Stomach (tissue), 4 donors: ENCODE measurements around the gene MBD3L5.
"Not testable (repeated sequence)": the region's sequence is repeated elsewhere in the genome, so short reads cannot be mapped to it uniquely, and the experiment has no call there.

Experiments
- EP300 ChIP-seq: sonication (generic); formaldehyde crosslinking; IDR thresholded peaks from one replicate; pipeline ENCODE4 v1.6.1; 2017; ENCODE audit warnings: antibody characterized with exemption
- POLR2AphosphoS5 ChIP-seq, 3 donors: sonication (generic); formaldehyde crosslinking; IDR thresholded peaks; one replicate each; pipeline ENCODE4 v1.6.1; 2016; ENCODE audit warnings: antibody characterized with exemption in 3 of 3
- TF ChIP-seq, protein P1 (sequence below), 7 experiments: fragments of 450-650 bp in 4 of 7; fragments of 200-600 bp in 3 of 7; sonication (generic) in 3 of 7; IDR thresholded peaks; one replicate each; pipeline ENCODE4 v1.5.1; 2016 to 2019; ENCODE audit warnings: antibody characterized with exemption in 7 of 7, control low read depth in 2 of 7, mild to moderate bottlenecking in 1 of 7

DNA sequence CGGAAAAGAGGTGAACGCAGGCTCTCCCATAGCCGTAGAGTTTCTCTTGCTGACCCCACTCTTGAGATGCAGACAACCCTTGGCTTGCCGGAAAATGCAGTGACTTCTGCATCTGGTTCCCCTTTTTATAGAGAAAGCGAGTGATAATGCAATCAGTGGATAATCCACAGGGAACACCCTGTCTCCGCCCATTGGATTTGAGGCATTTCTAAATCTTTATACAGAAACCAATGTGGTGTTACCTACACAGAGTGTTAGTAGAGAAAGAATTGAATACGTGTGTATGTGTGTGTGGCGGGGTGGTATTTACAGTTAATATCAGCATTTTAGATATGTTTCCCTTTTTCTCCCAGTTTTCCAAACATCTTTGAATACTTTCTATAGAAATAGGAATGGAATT, 28.2 kb downstream of the MBD3L5 start, which contains the start of gene MBD3L3:
- TF ChIP-seq EP300; POLR2AphosphoS5 (IDR thresholded peaks at IDR 0.05): not testable (repeated sequence)
- TF ChIP-seq, protein P1, sequence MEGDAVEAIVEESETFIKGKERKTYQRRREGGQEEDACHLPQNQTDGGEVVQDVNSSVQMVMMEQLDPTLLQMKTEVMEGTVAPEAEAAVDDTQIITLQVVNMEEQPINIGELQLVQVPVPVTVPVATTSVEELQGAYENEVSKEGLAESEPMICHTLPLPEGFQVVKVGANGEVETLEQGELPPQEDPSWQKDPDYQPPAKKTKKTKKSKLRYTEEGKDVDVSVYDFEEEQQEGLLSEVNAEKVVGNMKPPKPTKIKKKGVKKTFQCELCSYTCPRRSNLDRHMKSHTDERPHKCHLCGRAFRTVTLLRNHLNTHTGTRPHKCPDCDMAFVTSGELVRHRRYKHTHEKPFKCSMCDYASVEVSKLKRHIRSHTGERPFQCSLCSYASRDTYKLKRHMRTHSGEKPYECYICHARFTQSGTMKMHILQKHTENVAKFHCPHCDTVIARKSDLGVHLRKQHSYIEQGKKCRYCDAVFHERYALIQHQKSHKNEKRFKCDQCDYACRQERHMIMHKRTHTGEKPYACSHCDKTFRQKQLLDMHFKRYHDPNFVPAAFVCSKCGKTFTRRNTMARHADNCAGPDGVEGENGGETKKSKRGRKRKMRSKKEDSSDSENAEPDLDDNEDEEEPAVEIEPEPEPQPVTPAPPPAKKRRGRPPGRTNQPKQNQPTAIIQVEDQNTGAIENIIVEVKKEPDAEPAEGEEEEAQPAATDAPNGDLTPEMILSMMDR (IDR thresholded peaks at IDR 0.05), result not testable (repeated sequence)
